Astrocyte (in vitro differentiated cells and primary cell): ENCODE data around the gene GPR137B.

Experiments used
- CTCF ChIP-seq: IDR thresholded peaks from 2 replicates; pipeline ENCODE4 v1.5.1; 2011; ENCODE audit warnings: low read depth, mild to moderate bottlenecking, inconsistent platforms, low read length, moderate library complexity; ENCODE audit not compliant: insufficient read depth
- EZH2 ChIP-seq: IDR thresholded peaks from 2 replicates; pipeline ENCODE4 v1.6.1; 2012; ENCODE audit warnings: mild to moderate bottlenecking, low read length, inconsistent platforms; ENCODE audit not compliant: insufficient read depth

GRCh38 chr1:236148470-236148845 lies 6.1 kb downstream of the GPR137B start:
- TF ChIP-seq CTCF (no peak), EZH2 (no peak)
